ENCODE data around the gene C1QTNF1. TPM values are rescaled to one million over a fixed set of nuclear protein-coding genes. Genes with fewer than 3 reads are reported as not detected.

C1QTNF1 gene
- total and polyA plus RNA-seq, 2 donors (not counting 1 experiment from before 2014, with no cell fraction given) = not detected

GRCh38 chr17:79050551-79050950, 26.6 kb downstream of the C1QTNF1 start:
- Histone ChIP-seq H3K79me2 (ENCODE audit: control insufficient read depth, insufficient read depth, low read length) (no peaks in the 10 kb centered on the region), H3K9ac (ENCODE audit: low read length) (no peak overlapping the region), H3K36me3 (replicated peaks in 1 of 2; ENCODE audit: control extremely low read depth in 1 of 2, control insufficient read depth in 1 of 2, extremely low read depth in 1 of 2, insufficient read depth in 2 of 2, low read length in 1 of 2) (no peaks in the 10 kb centered on the region), H3K9me3 (ENCODE audit: control extremely low read depth in 1 of 3, control insufficient read depth in 2 of 3, insufficient read depth in 1 of 3, low read length in 2 of 3) (peaks cover 0 to 14% (median 5%) of the 10 kb centered on the region in 3 donors), H3K4me2 (replicated peaks; ENCODE audit: low read depth, low read length, poor library complexity, severe bottlenecking) (no peak overlapping the region), H4K20me1 (ENCODE audit: control insufficient read depth, insufficient read depth, low read length, poor library complexity, severe bottlenecking) (no peaks in the 10 kb centered on the region), H2AFZ (ENCODE audit: insufficient read depth, low read depth, low read length, poor library complexity, severe bottlenecking) (no peak overlapping the region), H3K4me1 (ENCODE audit: control insufficient read depth in 2 of 2, insufficient read depth in 2 of 2, low read length in 2 of 2) (no peaks in the 10 kb centered on the region), H3K27ac (ENCODE audit: low read length in 2 of 2) (no peak overlapping the region), H3K4me3 (ENCODE audit: control extremely low read depth in 1 of 5, extremely low read depth in 1 of 5, insufficient read depth in 1 of 5, low read depth in 2 of 5, low read length in 4 of 5) (no peak overlapping the region), H3K27me3 (replicated peaks in 1 of 4; ENCODE audit: control extremely low read depth in 1 of 4, control insufficient read depth in 3 of 4, insufficient read depth in 4 of 4, low read length in 3 of 4) (peaks cover 0 to 8% (median 0%) of the 10 kb centered on the region in 4 experiments)
- ChIA-PET CTCF (interaction anchor here (0.6 to 2.4 kb wide), 3 partner anchors 8 to 343 kb away, joined by 3 to 8 read pairs (median 6); no protein-coding TSS in a partner anchor), POLR2A (no interaction called here)
- no peak for DNase-seq
- TF ChIP-seq EZH2 (IDR thresholded peaks at IDR 0.05; ENCODE audit: borderline replicate concordance, insufficient read depth, low read depth, low read length, poor library complexity, severe bottlenecking) = no peak
- Mint-ChIP-seq H3K9me3 (ENCODE audit: insufficient read depth) (peaks cover 8% of the 10 kb centered on the region), H3K4me1 (peaks cover 1% of the 10 kb centered on the region), H3K4me3 (no peak overlapping the region), H3K27ac (no peak overlapping the region), H3K27me3 (peaks cover 26% of the 10 kb centered on the region)
- ATAC-seq (ENCODE audit: low read depth) = no peak
- 89% methylated on average over 6 of the region's 6 CpGs for WGBS (ENCODE audit: insufficient coverage)
- intact Hi-C loops (cut with micrococcal nuclease) = no loop called here

DNA sequence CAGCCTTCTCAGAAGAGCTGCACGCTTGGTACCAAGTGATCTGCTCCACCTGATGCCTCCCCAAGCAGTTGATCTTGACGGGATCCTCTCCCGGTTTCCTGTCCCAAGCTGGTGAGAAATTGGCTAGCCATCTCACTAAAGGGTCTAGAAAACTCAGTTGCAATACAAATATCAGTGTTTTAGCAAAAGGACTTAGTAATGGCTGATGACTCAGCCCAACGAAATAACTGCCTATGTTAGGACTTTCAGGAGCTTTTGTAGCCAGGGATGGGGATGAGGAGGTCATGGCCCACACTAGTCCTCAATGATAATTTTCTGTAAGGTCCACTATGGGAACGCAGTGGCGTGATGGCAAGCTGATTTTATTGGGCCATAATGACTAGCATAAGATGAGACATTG, 27.3 kb downstream of the C1QTNF1 start:
- H3K4me2 ChIP-seq (replicated peaks; ENCODE audit: low read depth, low read length, poor library complexity, severe bottlenecking) = no peak overlapping the region
- H2AFZ ChIP-seq (ENCODE audit: insufficient read depth, low read depth, low read length, poor library complexity, severe bottlenecking) = no peak overlapping the region
- H3K79me2 ChIP-seq (ENCODE audit: control insufficient read depth, insufficient read depth, low read length) = no peaks in the 10 kb centered on the region
- Mint-ChIP-seq H3K4me1 (no peaks in the 10 kb centered on the region), H3K27ac (no peak overlapping the region), H3K9me3 (ENCODE audit: insufficient read depth) (peaks cover 8% of the 10 kb centered on the region), H3K27me3 (peaks cover 23% of the 10 kb centered on the region), H3K4me3 (no peak overlapping the region)
- 77% methylated on average over 3 of the region's 6 CpGs for WGBS (ENCODE audit: insufficient coverage)
- TF ChIP-seq EZH2 (IDR thresholded peaks at IDR 0.05; ENCODE audit: borderline replicate concordance, insufficient read depth, low read depth, low read length, poor library complexity, severe bottlenecking) (no peak), CTCF (IDR thresholded peaks at IDR 0.05) (no peak)
- ChIA-PET CTCF (interaction anchor here (1.1 to 2.4 kb wide), 2 partner anchors 9 to 342 kb away, joined by 6 to 8 read pairs; no protein-coding TSS in a partner anchor), POLR2A (no interaction called here)
- H3K36me3 ChIP-seq (replicated peaks in 1 of 2; ENCODE audit: control extremely low read depth in 1 of 2, control insufficient read depth in 1 of 2, extremely low read depth in 1 of 2, insufficient read depth in 2 of 2, low read length in 1 of 2) = no peaks in the 10 kb centered on the region
- ATAC-seq (ENCODE audit: low read depth) (no peak), DNase-seq (no peak)
- intact Hi-C loops (cut with micrococcal nuclease) = no loop called here
- no peak overlapping the region for H3K27ac ChIP-seq (ENCODE audit: low read length in 2 of 2)
- H3K4me3 ChIP-seq (ENCODE audit: control extremely low read depth in 1 of 5, extremely low read depth in 1 of 5, insufficient read depth in 1 of 5, low read depth in 2 of 5, low read length in 4 of 5) = no peak overlapping the region
- H3K4me1 ChIP-seq (ENCODE audit: control insufficient read depth in 2 of 2, insufficient read depth in 2 of 2, low read length in 2 of 2) = no peaks in the 10 kb centered on the region
- H3K9me3 ChIP-seq (ENCODE audit: control extremely low read depth in 1 of 3, control insufficient read depth in 2 of 3, insufficient read depth in 1 of 3, low read length in 2 of 3) = peaks cover 0 to 14% (median 5%) of the 10 kb centered on the region in 3 donors
- H4K20me1 ChIP-seq (ENCODE audit: control insufficient read depth, insufficient read depth, low read length, poor library complexity, severe bottlenecking) = no peaks in the 10 kb centered on the region
- peaks cover 0 to under 1% (median 0%) of the 10 kb centered on the region in 4 experiments for H3K27me3 ChIP-seq (replicated peaks in 1 of 4; ENCODE audit: control extremely low read depth in 1 of 4, control insufficient read depth in 3 of 4, insufficient read depth in 4 of 4, low read length in 3 of 4)
- no peak overlapping the region for H3K9ac ChIP-seq (ENCODE audit: low read length)

Data from B cell (primary cell).